ENCODE data around the gene EFCAB6. TPM values are rescaled to one million over a fixed set of nuclear protein-coding genes. Genes with fewer than 3 reads are reported as not detected.

EFCAB6 gene
- total RNA-seq, 1 donor = 0.86 TPM

DNA sequence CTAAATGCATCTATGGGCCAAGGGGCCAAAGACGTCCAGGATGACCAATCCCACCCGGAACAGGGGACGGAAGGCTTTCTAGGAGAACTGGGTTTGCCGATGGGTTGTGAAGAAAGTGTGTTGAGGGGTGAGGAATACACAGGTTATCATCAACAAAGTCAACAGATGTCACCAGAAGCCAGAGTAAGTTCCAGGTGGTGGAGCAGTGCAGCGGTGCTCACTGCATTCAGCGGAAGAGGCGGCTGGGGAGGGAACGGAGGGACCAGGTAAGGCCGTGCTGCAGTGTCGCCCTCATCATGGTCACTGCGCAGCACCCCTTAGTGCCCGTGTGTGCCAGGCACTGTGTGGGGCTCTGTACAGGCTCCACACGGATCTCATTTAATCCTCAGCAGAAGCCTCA lies 176.0 kb downstream of the EFCAB6 start:
- TF ChIP-seq, protein P1, sequence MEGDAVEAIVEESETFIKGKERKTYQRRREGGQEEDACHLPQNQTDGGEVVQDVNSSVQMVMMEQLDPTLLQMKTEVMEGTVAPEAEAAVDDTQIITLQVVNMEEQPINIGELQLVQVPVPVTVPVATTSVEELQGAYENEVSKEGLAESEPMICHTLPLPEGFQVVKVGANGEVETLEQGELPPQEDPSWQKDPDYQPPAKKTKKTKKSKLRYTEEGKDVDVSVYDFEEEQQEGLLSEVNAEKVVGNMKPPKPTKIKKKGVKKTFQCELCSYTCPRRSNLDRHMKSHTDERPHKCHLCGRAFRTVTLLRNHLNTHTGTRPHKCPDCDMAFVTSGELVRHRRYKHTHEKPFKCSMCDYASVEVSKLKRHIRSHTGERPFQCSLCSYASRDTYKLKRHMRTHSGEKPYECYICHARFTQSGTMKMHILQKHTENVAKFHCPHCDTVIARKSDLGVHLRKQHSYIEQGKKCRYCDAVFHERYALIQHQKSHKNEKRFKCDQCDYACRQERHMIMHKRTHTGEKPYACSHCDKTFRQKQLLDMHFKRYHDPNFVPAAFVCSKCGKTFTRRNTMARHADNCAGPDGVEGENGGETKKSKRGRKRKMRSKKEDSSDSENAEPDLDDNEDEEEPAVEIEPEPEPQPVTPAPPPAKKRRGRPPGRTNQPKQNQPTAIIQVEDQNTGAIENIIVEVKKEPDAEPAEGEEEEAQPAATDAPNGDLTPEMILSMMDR (IDR thresholded peaks at IDR 0.05; ENCODE audit: insufficient read depth, low read depth, low read length) = no peak

DNA sequence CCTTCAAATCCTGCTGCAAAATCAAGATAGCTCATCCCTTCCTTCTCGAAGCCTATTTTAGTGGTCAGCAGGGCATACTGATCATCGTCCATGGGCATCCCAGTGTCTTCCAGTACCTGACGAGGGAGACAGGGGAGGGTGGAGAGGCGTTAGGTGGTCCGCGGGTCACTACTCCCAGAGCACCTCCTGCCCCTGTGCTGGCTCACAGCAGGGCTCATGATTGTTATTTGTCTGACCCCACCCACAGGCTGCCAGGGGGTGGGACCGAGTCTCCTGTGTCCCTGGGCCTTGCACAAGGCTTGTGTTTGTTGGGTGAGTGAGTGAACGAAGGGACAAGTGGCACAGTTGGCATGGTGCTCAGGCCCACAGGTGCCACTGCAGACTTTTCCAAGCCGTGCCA lies 177.0 kb downstream of the EFCAB6 start:
- H3K4me3 ChIP-seq (ENCODE audit: low read depth, low read length) = no peak overlapping the region
- DNase-seq (ENCODE audit: low read depth) = no peak
- TF ChIP-seq, protein P1 (IDR thresholded peaks at IDR 0.05; ENCODE audit: insufficient read depth, low read depth, low read length) = no peak

More for the DNA sequence above, 176.0 kb downstream of the EFCAB6 start:
- H3K4me3 ChIP-seq (ENCODE audit: low read depth, low read length) = no peak overlapping the region
- DNase-seq (ENCODE audit: low read depth) = no peak

DNA sequence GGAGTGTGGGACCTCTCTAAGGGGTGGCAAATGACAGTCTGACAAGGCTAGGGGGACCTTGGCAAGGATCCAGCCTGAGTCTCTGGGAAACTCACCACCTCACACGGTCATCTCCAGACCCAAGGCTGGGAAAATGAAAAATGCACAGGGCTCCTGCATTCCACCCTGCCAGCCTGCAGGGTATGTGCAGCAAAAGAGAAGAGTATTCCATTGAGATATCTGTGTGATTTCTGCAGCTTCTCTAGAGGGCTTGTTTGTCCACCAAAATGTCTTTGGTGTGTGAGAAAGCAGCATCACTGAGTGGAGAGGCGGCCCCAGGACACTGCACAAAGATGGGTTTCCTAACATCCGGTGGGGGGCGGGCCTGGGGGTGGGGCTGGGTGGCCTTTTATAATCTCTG lies 177.8 kb downstream of the EFCAB6 start:
- no peak overlapping the region for H3K4me3 ChIP-seq (ENCODE audit: low read depth, low read length)
- TF ChIP-seq, protein P1 (IDR thresholded peaks at IDR 0.05; ENCODE audit: insufficient read depth, low read depth, low read length) = no peak
- DNase-seq (ENCODE audit: low read depth) = no peak

DNA sequence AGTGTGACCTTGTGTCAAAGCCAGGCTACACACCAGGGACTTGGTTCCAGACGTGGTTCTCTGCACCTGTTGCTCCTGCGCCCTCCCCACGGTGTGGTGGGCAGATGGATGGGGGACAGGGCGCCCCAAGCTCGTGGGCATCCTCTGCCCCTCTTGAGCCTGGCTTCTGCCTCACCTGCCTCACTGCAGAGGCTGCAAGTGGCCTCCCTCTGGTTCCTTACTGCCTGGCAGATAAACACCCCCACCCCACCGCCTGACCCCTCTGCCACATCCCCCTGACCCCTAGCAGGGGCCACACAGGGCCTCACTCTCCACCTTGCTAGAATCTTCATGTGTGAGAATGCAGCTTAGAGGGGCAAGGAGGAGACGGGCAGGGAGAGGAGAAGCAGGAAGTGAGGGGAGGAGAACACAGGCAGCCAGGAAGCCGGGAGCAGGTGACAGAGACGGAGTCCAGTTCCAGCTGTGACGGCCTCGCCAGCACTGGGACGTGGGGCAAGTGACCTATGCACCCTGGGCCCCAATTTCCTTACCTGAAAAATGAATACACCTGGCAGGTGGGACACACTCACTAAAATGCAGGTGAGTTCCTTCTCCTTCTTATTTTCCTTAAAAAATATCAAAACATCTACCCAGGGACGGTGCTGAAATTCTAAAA lies 178.3 kb downstream of the EFCAB6 start:
- no peak overlapping the region for H3K4me3 ChIP-seq (ENCODE audit: low read depth, low read length)
- no peak for DNase-seq (ENCODE audit: low read depth)
- TF ChIP-seq, protein P1 (IDR thresholded peaks at IDR 0.05; ENCODE audit: insufficient read depth, low read depth, low read length) = no peak

DNA sequence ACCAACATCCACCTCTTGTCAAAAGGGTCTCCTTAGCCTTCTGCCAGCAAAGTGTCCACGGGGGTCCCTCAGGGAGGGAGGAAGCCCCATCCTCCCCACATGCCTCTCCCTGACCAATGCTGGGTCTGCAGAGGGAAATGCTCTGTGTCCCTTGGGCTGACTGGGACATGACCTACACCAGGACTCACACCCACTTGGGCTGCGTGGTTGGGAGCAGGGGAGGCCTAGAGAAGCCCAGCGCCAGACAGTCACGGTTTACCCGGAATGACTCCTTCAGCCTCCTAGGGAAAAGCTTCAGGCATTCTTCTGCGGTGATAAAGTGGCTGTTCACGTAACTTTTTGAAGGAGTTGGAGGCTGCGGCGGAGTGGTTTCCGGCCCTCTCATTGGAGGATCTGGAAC lies 180.3 kb downstream of the EFCAB6 start:
- TF ChIP-seq, protein P1 (IDR thresholded peaks at IDR 0.05; ENCODE audit: insufficient read depth, low read depth, low read length) = no peak
- H3K4me3 ChIP-seq (ENCODE audit: low read depth, low read length) = no peak overlapping the region
- DNase-seq (ENCODE audit: low read depth) = no peak

DNA sequence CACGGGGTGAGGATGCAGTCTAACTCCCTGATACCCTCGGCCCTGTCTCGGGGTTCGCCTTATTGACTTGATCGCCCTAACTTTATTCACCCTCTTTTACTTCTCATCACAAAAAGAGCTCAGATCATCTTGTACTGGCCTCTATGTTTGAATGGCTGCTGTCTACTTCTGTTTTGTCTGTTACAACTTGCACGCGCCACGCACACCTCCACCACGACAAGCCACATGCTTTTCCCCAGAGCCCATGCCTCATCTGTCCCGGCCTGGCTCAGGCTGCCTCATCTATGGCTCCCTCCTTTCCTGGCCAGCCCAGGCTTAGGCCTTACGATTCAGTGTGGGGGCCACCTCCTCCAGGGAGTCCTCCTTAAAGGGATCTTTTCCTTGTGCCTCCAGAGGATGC lies 180.9 kb downstream of the EFCAB6 start:
- TF ChIP-seq, protein P1 (IDR thresholded peaks at IDR 0.05; ENCODE audit: insufficient read depth, low read depth, low read length) = no peak
- no peak for DNase-seq (ENCODE audit: low read depth)
- no peak overlapping the region for H3K4me3 ChIP-seq (ENCODE audit: low read depth, low read length)

DNA sequence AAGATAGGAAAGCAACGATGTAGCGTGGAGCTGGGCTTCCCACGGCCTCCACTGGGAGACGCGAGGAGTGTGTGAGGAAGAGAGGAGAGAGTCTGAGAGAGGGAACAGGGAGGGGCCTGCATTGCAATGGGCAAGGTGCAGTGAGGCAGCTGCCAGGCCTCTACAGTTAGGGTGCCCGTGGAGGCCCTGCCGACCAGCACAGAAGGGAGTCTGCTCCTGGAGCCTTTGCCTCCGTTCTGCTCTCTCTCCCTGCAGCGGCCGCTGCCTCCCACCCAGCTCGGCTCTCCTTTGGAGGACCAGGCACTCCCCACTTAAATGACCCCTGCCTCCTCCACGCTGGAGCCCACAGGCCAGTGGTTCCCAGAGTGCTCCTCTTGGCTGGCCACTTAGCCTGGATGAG lies 181.7 kb downstream of the EFCAB6 start:
- H3K4me3 ChIP-seq (ENCODE audit: low read depth, low read length) = no peak overlapping the region
- DNase-seq (ENCODE audit: low read depth) = no peak
- TF ChIP-seq, protein P1 (IDR thresholded peaks at IDR 0.05; ENCODE audit: insufficient read depth, low read depth, low read length) = no peak

Data from fibroblast of villous mesenchyme (primary cell).